Upper lobe of left lung (tissue), 4 donors: ENCODE measurements around the gene SLC7A10.

ENCODE experiments used
- EP300 ChIP-seq, 4 donors: sonication (generic); formaldehyde crosslinking; IDR thresholded peaks; one replicate each; pipeline ENCODE4 v1.5.1; 2017; ENCODE audit warnings: antibody characterized with exemption in 4 of 4, control low read depth in 2 of 4
- POLR2A ChIP-seq, 4 donors: fragments of 450-650 bp; IDR thresholded peaks; one replicate each; pipeline ENCODE4 v1.5.1; 2016 to 2017; ENCODE audit warnings: antibody characterized with exemption in 4 of 4, mild to moderate bottlenecking in 2 of 4
- POLR2AphosphoS5 ChIP-seq, 2 donors: sonication (generic); formaldehyde crosslinking; IDR thresholded peaks; one replicate each; pipeline ENCODE4 v1.5.1; 2017; ENCODE audit warnings: antibody characterized with exemption in 2 of 2
- TF ChIP-seq, protein P1 (sequence below), 6 experiments: fragments of 450-650 bp in 4 of 6; fragments of 200-600 bp in 2 of 6; sonication (generic) in 2 of 6; IDR thresholded peaks; one replicate each; pipeline ENCODE4 v1.5.1; 2016 to 2019; ENCODE audit warnings: antibody characterized with exemption in 6 of 6

- TF ChIP-seq, protein P1, sequence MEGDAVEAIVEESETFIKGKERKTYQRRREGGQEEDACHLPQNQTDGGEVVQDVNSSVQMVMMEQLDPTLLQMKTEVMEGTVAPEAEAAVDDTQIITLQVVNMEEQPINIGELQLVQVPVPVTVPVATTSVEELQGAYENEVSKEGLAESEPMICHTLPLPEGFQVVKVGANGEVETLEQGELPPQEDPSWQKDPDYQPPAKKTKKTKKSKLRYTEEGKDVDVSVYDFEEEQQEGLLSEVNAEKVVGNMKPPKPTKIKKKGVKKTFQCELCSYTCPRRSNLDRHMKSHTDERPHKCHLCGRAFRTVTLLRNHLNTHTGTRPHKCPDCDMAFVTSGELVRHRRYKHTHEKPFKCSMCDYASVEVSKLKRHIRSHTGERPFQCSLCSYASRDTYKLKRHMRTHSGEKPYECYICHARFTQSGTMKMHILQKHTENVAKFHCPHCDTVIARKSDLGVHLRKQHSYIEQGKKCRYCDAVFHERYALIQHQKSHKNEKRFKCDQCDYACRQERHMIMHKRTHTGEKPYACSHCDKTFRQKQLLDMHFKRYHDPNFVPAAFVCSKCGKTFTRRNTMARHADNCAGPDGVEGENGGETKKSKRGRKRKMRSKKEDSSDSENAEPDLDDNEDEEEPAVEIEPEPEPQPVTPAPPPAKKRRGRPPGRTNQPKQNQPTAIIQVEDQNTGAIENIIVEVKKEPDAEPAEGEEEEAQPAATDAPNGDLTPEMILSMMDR (IDR thresholded peaks at IDR 0.05), result no peak
- TF ChIP-seq POLR2AphosphoS5 (IDR thresholded peaks at IDR 0.05) (no peak), POLR2A (IDR thresholded peaks at IDR 0.05) (no peak), EP300 (IDR thresholded peaks at IDR 0.05) (no peak)
These were observed 13.7 kb upstream of the SLC7A10 start for GRCh38 chr19:33239223-33239975.
